ENCODE results near the gene LRRC74A.

GRCh38 chr14:76884853-76885276 is 58.7 kb downstream of the LRRC74A start:
- no peak for TF ChIP-seq CREB5 (CRISPR knock-in tag; IDR thresholded peaks at IDR 0.05; ENCODE audit: low read depth)
- TF ChIP-seq TOX (CRISPR knock-in tag; IDR thresholded peaks at IDR 0.05; ENCODE audit: borderline replicate concordance) = no peak
- TF ChIP-seq TCF4 (CRISPR knock-in tag; IDR thresholded peaks at IDR 0.05; ENCODE audit: borderline replicate concordance) = no peak
- TF ChIP-seq TSHZ2 (CRISPR knock-in tag; IDR thresholded peaks at IDR 0.05) = no peak

All from SK-N-SH treated with all-trans-retinoic acid at 6 μM for 48 hours (cell line).